ENCODE data around the gene TP53RK. TPM values are rescaled to one million over a fixed set of nuclear protein-coding genes. Genes with fewer than 3 reads are reported as not detected.

Gene TP53RK
- total RNA-seq, 1 donor from 2014 or later: 15.9 TPM

GRCh38 chr20:46681032-46681854 lies 8.0 kb downstream of the TP53RK start:
- H3K36me3 Mint-ChIP-seq: peaks cover 21% of the 10 kb centered on the region
- H3K4me2 ChIP-seq: no peak overlapping the region
- H3K27me3 ChIP-seq: no peaks in the 10 kb centered on the region

GRCh38 chr20:46680684-46681031 lies 8.6 kb downstream of the TP53RK start:
- DNase-seq (ENCODE audit: low spot score): no peak
- peaks cover 26% of the 10 kb centered on the region for H3F3A ChIP-seq (ENCODE audit: low read depth)
- H2AFZ ChIP-seq (replicated peaks): no peak overlapping the region
- Mint-ChIP-seq H3K9me3 (no peaks in the 10 kb centered on the region), H3K4me1 (peaks cover 39% of the 10 kb centered on the region), H3K27me3 (ENCODE audit: insufficient read depth, low read depth) (peaks cover 3% of the 10 kb centered on the region), H3K4me3 (no peak overlapping the region), H3K27ac (no peak overlapping the region), H3K36me3 (peaks cover 15% of the 10 kb centered on the region)
- peaks cover 18% of the 10 kb centered on the region for H3K4me1 ChIP-seq
- peaks cover 35% of the 10 kb centered on the region for H3K79me2 ChIP-seq (ENCODE audit: low read depth)
- H3K9me3 ChIP-seq (ENCODE audit: low read depth): no peaks in the 10 kb centered on the region
- TF ChIP-seq EZH2phosphoT487 (IDR thresholded peaks at IDR 0.05): no peak
- no peak for TF ChIP-seq CTCF (IDR thresholded peaks at IDR 0.05)
- no peak for TF ChIP-seq EZH2 (IDR thresholded peaks at IDR 0.05)
- no peak overlapping the region for H3K4me3 ChIP-seq
- H3K27ac ChIP-seq: no peak overlapping the region
- peaks cover 7% of the 10 kb centered on the region for H4K20me1 ChIP-seq (ENCODE audit: low read depth)
- H3K36me3 ChIP-seq: peaks cover 8% of the 10 kb centered on the region
- no peak overlapping the region for H3K4me2 ChIP-seq
- no peak overlapping the region for H3K9ac ChIP-seq
- no peaks in the 10 kb centered on the region for H3K27me3 ChIP-seq

More at GRCh38 chr20:46681032-46681854, 8.0 kb downstream of the TP53RK start:
- Histone ChIP-seq H3K36me3 (peaks cover 8% of the 10 kb centered on the region), H3K79me2 (ENCODE audit: low read depth) (peaks cover 41% of the 10 kb centered on the region), H3K9me3 (ENCODE audit: low read depth) (no peaks in the 10 kb centered on the region), H2AFZ (replicated peaks) (no peak overlapping the region), H3K4me3 (no peak overlapping the region), H3K27ac (no peak overlapping the region), H3K9ac (no peak overlapping the region), H3F3A (ENCODE audit: low read depth) (peaks cover 32% of the 10 kb centered on the region), H4K20me1 (ENCODE audit: low read depth) (peaks cover 7% of the 10 kb centered on the region), H3K4me1 (peaks cover 18% of the 10 kb centered on the region)
- Mint-ChIP-seq H3K27me3 (ENCODE audit: insufficient read depth, low read depth) (no peaks in the 10 kb centered on the region), H3K4me3 (peak overlapping the region; percentile 9), H3K4me1 (peaks cover 37% of the 10 kb centered on the region), H3K9me3 (no peaks in the 10 kb centered on the region), H3K27ac (no peak overlapping the region)
- TF ChIP-seq EZH2phosphoT487 (IDR thresholded peaks at IDR 0.05) (no peak), CTCF (IDR thresholded peaks at IDR 0.05) (peak; percentile 87)
- DNase-seq (ENCODE audit: low spot score): peak; percentile 76

- peaks cover under 1% of the 10 kb centered on the region for H3K9me3 Mint-ChIP-seq
- H3K27ac Mint-ChIP-seq: no peak overlapping the region
- H3K36me3 Mint-ChIP-seq: peaks cover 9% of the 10 kb centered on the region
- TF ChIP-seq CTCF (IDR thresholded peaks at IDR 0.05) (no peak), EZH2 (IDR thresholded peaks at IDR 0.05) (no peak), EZH2phosphoT487 (IDR thresholded peaks at IDR 0.05) (no peak)
- Histone ChIP-seq H3K4me2 (no peak overlapping the region), H3K9me3 (ENCODE audit: low read depth) (no peaks in the 10 kb centered on the region), H3K4me3 (no peak overlapping the region), H3K27me3 (no peaks in the 10 kb centered on the region), H3F3A (ENCODE audit: low read depth) (peaks cover 10% of the 10 kb centered on the region), H3K9ac (no peak overlapping the region), H4K20me1 (ENCODE audit: low read depth) (peaks cover 5% of the 10 kb centered on the region), H3K27ac (no peak overlapping the region), H3K79me2 (ENCODE audit: low read depth) (peaks cover 21% of the 10 kb centered on the region), H2AFZ (replicated peaks) (no peak overlapping the region), H3K36me3 (no peaks in the 10 kb centered on the region), H3K4me1 (peaks cover 25% of the 10 kb centered on the region)
- DNase-seq (ENCODE audit: low spot score): no peak
- H3K4me3 Mint-ChIP-seq: no peak overlapping the region
- peaks cover 5% of the 10 kb centered on the region for H3K27me3 Mint-ChIP-seq (ENCODE audit: insufficient read depth, low read depth)
- H3K4me1 Mint-ChIP-seq: peaks cover 42% of the 10 kb centered on the region
Measured at GRCh38 chr20:46678516-46678915, 10.7 kb downstream of the TP53RK start.

Data from neural progenitor cell (in vitro differentiated cells).